Gastroesophageal sphincter (tissue), 4 donors: ENCODE results near the gene PPARA. TPM values are rescaled to one million over a fixed set of nuclear protein-coding genes. Genes with fewer than 3 reads are reported as not detected.

Experiments
- ATAC-seq: fragments of 150-250 bp; one replicate; pipeline ENCODE4 v1.9.1; 2016; ENCODE audit warnings: mild to moderate bottlenecking, moderate library complexity
- H3K27ac ChIP-seq, 4 donors: fragments of 200-600 bp; sonication (generic) in 3 of 4; 1 replicate in 3 of 4; 2 replicates in 1 of 4; pipeline ENCODE4 v1.5.1; 2016 to 2019
- H3K27me3 ChIP-seq: fragments of 200-600 bp; sonication (generic); one replicate; pipeline ENCODE4 v1.5.1; 2019
- H3K36me3 ChIP-seq, 2 donors: fragments of 200-600 bp; sonication (generic); one replicate each; pipeline ENCODE4 v1.5.1; 2019; ENCODE audit warnings: control low read depth in 1 of 2
- H3K4me1 ChIP-seq, 3 donors: fragments of 200-600 bp; sonication (generic); 1 replicate in 2 of 3; 2 replicates in 1 of 3; pipeline ENCODE4 v1.5.1; 2016 to 2019; ENCODE audit warnings: control low read depth in 2 of 3
- H3K4me3 ChIP-seq, 2 donors: fragments of 200-600 bp; sonication (generic); one replicate each; pipeline ENCODE4 v1.5.1; 2019; ENCODE audit warnings: mild to moderate bottlenecking in 1 of 2, moderate library complexity in 1 of 2
- H3K9me3 ChIP-seq, 3 donors: fragments of 200-600 bp; sonication (generic); one replicate each; pipeline ENCODE4 v1.5.1; 2017 to 2019; ENCODE audit warnings: control low read depth in 2 of 3
- CTCF ChIP-seq, 4 experiments: fragments of 200-600 bp in 2 of 4; fragments of 450-650 bp in 2 of 4; sonication (generic) in 1 of 4; IDR thresholded peaks; one replicate each; pipeline ENCODE4 v1.5.1; 2017 to 2019; ENCODE audit warnings: antibody characterized with exemption in 4 of 4, mild to moderate bottlenecking in 2 of 4, moderate library complexity in 2 of 4
- EP300 ChIP-seq: sonication (generic); formaldehyde crosslinking; IDR thresholded peaks from one replicate; pipeline ENCODE4 v1.6.1; 2017; ENCODE audit warnings: antibody characterized with exemption, mild to moderate bottlenecking
- POLR2A ChIP-seq, 2 donors: fragments of 450-650 bp; IDR thresholded peaks; one replicate each; pipeline ENCODE4 v1.6.1; 2017; ENCODE audit warnings: antibody characterized with exemption in 2 of 2, mild to moderate bottlenecking in 2 of 2, moderate library complexity in 1 of 2
- POLR2AphosphoS5 ChIP-seq: sonication (generic); formaldehyde crosslinking; IDR thresholded peaks from one replicate; pipeline ENCODE4 v1.6.1; 2017; ENCODE audit warnings: antibody characterized with exemption
- WGBS, 2 donors: methylation state at CpG; one replicate each; pipeline ENCODE4 v1.1.5; 2018; ENCODE audit warnings: low coverage in 1 of 2; 5-methylcytosine and 5-hydroxymethylcytosine counted together
- total RNA-seq, 4 donors: library from RNA; depleted of rRNA; stranded (reverse); fragments of >200 nt; gene quantifications; one replicate each; pipeline ENCODE4 v1.1.0, GENCODE V29; 2016

Gene PPARA
- total RNA-seq, 4 donors from 2014 or later = 19.5 to 28.5 (median 26.9) TPM

GRCh38 chr22:46179748-46180147, 29.4 kb downstream of the PPARA start:
- no peaks in the 10 kb centered on the region for H3K4me1 ChIP-seq
- no peak for TF ChIP-seq EP300
- TF ChIP-seq POLR2AphosphoS5 = no peak
- no peak for TF ChIP-seq POLR2A (IDR thresholded peaks at IDR 0.05)
- no peak for TF ChIP-seq CTCF (IDR thresholded peaks at IDR 0.05)
- H3K27ac ChIP-seq = no peak overlapping the region
- H3K36me3 ChIP-seq = peaks cover 0 to 65% of the 10 kb centered on the region in 2 donors
- no peaks in the 10 kb centered on the region for H3K27me3 ChIP-seq
- peaks cover 0 to 18% (median 0%) of the 10 kb centered on the region in 3 donors for H3K9me3 ChIP-seq
- ATAC-seq = no peak
- 100% methylated on average over 1 of the region's 1 CpG for WGBS, 2 donors
- H3K4me3 ChIP-seq = no peak overlapping the region

GRCh38 chr22:46180370-46181137, 30.2 kb downstream of the PPARA start:
- Histone ChIP-seq H3K27ac (no peak overlapping the region), H3K4me3 (no peak overlapping the region), H3K27me3 (no peaks in the 10 kb centered on the region), H3K36me3 (peaks cover 0 to 65% of the 10 kb centered on the region in 2 donors), H3K4me1 (no peaks in the 10 kb centered on the region), H3K9me3 (peaks cover 0 to 18% (median 0%) of the 10 kb centered on the region in 3 donors)
- WGBS, 2 donors = 94 to 96% methylated on average over 7 to 8 of the region's 12 CpGs
- no peak for ATAC-seq
- no peak for TF ChIP-seq POLR2A (IDR thresholded peaks at IDR 0.05)
- TF ChIP-seq POLR2AphosphoS5 = no peak
- no peak for TF ChIP-seq EP300
- TF ChIP-seq CTCF (IDR thresholded peaks at IDR 0.05) = no peak

GRCh38 chr22:46183733-46184132, 33.4 kb downstream of the PPARA start:
- H3K36me3 ChIP-seq = peaks cover 0 to 72% of the 10 kb centered on the region in 2 donors
- TF ChIP-seq EP300 (no peak), POLR2A (IDR thresholded peaks at IDR 0.05) (no peak), CTCF (IDR thresholded peaks at IDR 0.05) (no peak), POLR2AphosphoS5 (no peak)

GRCh38 chr22:46185283-46185682, 35.0 kb downstream of the PPARA start:
- H3K9me3 ChIP-seq = peaks cover 0 to 10% (median 0%) of the 10 kb centered on the region in 3 donors
- TF ChIP-seq POLR2AphosphoS5 (no peak), POLR2A (IDR thresholded peaks at IDR 0.05) (no peak), CTCF (IDR thresholded peaks at IDR 0.05) (no peak), EP300 (no peak)
- 72 to 100% methylated on average over 2 of the region's 2 CpGs for WGBS, 2 donors
- no peak overlapping the region for H3K4me3 ChIP-seq
- peaks cover 0 to 69% of the 10 kb centered on the region in 2 donors for H3K36me3 ChIP-seq
- H3K27me3 ChIP-seq = no peaks in the 10 kb centered on the region
- no peak for ATAC-seq
- no peaks in the 10 kb centered on the region for H3K4me1 ChIP-seq
- H3K27ac ChIP-seq = no peak overlapping the region

More at GRCh38 chr22:46183733-46184132, 33.4 kb downstream of the PPARA start:
- Histone ChIP-seq H3K9me3 (peaks cover 0 to 18% (median 0%) of the 10 kb centered on the region in 3 donors), H3K27ac (no peak overlapping the region), H3K27me3 (no peaks in the 10 kb centered on the region), H3K4me1 (no peaks in the 10 kb centered on the region), H3K4me3 (no peak overlapping the region)
- no peak for ATAC-seq
- 75 to 90% methylated on average over 4 to 5 of the region's 5 CpGs for WGBS, 2 donors

GRCh38 chr22:46187862-46188261, 37.5 kb downstream of the PPARA start:
- TF ChIP-seq POLR2A (IDR thresholded peaks at IDR 0.05) (no peak), POLR2AphosphoS5 (no peak), CTCF (IDR thresholded peaks at IDR 0.05) (no peak), EP300 (no peak)
- Histone ChIP-seq H3K9me3 (no peaks in the 10 kb centered on the region), H3K4me3 (no peak overlapping the region), H3K4me1 (no peaks in the 10 kb centered on the region), H3K27ac (no peak overlapping the region), H3K27me3 (no peaks in the 10 kb centered on the region), H3K36me3 (peaks cover 0 to 57% of the 10 kb centered on the region in 2 donors)
- ATAC-seq = no peak
- 100% methylated on average over 1 of the region's 3 CpGs for WGBS, 2 donors
